ENCODE measurements around the gene PLA2G4C. TPM values are rescaled to one million over a fixed set of nuclear protein-coding genes. Genes with fewer than 3 reads are reported as not detected.

PLA2G4C gene, protein sequence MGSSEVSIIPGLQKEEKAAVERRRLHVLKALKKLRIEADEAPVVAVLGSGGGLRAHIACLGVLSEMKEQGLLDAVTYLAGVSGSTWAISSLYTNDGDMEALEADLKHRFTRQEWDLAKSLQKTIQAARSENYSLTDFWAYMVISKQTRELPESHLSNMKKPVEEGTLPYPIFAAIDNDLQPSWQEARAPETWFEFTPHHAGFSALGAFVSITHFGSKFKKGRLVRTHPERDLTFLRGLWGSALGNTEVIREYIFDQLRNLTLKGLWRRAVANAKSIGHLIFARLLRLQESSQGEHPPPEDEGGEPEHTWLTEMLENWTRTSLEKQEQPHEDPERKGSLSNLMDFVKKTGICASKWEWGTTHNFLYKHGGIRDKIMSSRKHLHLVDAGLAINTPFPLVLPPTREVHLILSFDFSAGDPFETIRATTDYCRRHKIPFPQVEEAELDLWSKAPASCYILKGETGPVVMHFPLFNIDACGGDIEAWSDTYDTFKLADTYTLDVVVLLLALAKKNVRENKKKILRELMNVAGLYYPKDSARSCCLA
- total RNA-seq, result 7.1 TPM
- long read RNA-seq, transcript PLA2G4C-222 (17 exons, 1,984 nt), result major isoform, 5 of 10 reads
- long read RNA-seq, partial matches to known transcripts, result 2 of 10 reads
- long read RNA-seq, other reads (novel, unspliced or antisense), result 1 of 10 reads

GRCh38 chr19:48110350-48110966 lies at the start of gene PLA2G4C:
Gene PLA2G4C (minus strand): TSS chr19:48110817. CDS start chr19:48106529, 4,288 bp downstream.
- DNase-seq (ENCODE audit: low spot score), result peak; percentile 97

DNA sequence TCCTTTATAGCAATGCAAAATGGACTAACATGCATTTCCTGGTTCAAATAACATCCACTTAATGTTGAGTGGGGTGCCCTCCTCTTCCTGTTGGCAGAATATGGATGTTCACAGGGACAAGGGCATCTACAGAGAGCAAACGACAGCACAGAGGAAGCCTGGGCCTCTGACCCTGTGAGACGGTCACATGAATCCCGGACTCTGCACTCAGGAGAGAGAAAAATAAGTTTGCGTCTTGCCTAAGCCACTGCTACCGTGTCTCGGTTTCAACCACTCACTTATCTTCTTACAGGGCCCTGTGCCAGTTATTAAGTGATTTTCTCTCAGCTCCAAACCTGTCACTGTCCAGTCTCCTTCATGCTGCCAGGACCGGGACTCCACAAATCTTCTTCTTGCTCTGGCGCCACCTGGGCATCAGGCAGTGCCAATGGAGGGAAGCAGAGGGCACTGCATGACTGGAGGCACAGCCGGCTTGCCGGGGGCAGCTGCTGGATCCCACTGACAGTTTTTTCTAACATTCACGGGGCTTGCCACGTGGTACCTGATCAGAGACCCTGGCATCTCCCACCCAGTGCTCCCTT lies 47.7 kb upstream of the PLA2G4C start:
- no peak for DNase-seq (ENCODE audit: low spot score)

DNA sequence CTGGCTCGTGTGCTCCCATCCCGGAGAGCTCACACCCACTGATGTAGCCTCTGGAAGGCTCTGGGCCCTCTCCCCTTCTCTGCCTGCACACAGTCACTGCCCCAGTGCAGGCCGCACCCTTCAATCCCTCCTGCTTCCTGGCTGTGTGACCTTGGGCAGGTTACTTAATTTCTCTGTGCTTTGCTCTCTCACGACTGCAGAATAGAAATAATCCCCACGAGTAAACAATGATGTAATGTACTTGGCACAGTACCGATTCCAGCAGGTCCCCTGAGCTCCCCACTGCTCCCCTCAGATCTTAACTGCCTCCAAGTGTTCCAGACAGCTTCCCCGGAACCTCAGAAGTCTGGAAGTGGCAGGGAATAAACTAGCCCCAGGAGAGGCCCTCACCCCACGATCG lies 43.4 kb upstream of the PLA2G4C start:
- DNase-seq (ENCODE audit: low spot score), result no peak

GRCh38 chr19:48152551-48152950 lies 41.9 kb upstream of the PLA2G4C start:
- DNase-seq (ENCODE audit: low spot score), result no peak

- DNase-seq (ENCODE audit: low spot score), result no peak
These were observed 38.8 kb upstream of the PLA2G4C start for GRCh38 chr19:48149430-48149829.

- no peak for DNase-seq (ENCODE audit: low spot score)
These were observed 38.0 kb upstream of the PLA2G4C start for GRCh38 chr19:48148576-48148975.

- no peak for DNase-seq (ENCODE audit: low spot score)
These were observed 37.1 kb upstream of the PLA2G4C start for GRCh38 chr19:48147597-48148175.

DNA sequence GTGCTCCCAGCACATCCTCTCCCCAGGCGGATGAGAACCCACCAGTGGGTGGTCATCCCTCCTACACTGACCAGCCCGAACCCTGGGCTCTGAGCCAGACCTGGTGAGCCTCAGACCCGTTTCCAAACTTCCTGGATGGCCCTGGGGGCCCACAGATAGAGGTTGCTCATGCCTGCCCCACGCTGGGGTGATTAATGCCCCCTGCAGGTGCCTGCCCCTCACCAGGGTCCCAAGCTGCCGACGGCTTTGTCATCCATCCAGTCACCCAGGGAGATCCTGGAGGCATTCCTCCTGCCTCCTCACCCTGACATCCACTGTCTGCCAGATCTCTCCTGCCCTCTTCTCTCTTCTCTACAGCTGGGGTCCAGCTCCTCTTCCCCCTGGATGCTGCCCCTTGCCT lies 28.4 kb upstream of the PLA2G4C start:
- DNase-seq (ENCODE audit: low spot score), result no peak

DNA sequence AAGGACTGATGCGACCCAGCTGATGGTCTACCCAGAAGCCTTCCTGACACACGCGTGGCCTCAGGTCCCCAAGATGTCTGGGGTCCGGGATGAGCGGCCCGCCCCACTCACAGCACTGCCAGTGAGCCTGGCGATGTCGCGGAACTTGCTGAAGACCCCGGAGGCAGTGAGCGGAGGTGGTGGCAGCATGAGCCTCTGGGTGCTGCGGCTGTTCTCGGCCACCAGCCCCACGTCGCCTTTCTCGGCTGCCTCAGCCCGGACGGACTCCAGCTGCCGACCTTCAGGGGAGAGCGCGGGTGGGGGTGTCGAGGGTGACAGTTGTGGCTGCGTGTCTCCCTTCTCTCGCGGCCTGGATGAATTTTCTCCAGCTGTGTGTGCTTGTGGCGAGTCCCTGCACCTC lies 26.8 kb upstream of the PLA2G4C start:
- DNase-seq (ENCODE audit: low spot score), result no peak

DNA sequence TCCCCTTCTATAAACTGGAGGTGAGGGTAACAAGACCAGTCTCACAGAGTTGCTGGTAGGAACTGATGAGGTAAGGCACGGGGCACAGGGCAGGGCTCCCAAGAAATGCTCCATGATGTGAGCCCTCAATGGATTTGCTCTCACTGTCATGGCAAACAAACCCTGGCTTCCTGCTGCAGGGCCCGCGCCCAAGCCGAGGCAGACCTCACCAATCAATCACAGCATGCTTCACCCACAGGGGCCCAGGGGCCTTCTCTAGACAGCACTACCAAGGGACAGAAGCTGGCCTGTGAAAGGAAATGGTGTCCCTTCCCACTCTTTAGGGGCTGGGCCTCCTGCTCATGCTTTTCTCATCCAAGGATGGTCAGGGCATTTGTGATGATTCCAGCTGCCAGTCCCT lies 25.9 kb upstream of the PLA2G4C start:
- DNase-seq (ENCODE audit: low spot score), result no peak

DNA sequence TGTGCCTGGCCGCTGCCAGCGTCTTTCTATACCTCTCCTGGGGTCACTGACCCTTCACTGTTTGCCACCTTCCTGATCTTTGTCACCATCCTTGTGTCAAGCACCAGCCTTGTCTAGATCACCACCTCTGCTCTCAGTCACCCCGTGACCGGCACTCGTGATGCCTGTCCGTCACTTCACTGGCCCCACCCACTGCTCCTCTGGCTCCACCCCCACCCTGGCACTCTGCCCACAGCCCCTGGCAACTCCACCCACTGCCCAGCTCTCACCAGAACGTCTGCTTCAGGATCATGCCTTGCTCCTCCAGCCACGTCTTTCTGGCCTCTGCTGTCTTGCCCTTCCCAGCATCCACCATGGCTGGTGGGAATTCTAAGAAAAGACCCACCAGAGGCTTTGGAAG lies 24.8 kb upstream of the PLA2G4C start:
- no peak for DNase-seq (ENCODE audit: low spot score)

DNA sequence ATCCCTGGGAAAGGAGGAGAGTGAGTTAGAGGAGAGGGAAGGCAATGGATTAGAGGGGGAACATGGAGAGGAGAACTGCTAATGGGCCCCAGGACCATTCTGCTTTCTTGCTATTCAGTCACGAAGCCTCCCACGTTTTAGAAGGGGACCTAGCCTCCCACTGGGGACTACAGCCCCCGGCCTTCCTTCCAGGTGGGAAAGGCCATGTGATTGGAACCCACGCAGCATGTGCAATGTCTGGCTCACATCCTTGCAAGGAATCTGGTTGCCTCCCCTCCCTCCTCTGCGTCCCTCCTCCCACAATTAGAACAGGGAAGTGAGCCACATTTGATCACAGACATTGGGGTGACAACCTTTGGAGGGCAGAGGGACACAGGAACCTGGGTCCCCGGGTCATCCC lies 22.5 kb upstream of the PLA2G4C start:
- no peak for DNase-seq (ENCODE audit: low spot score)

- no peak for DNase-seq (ENCODE audit: low spot score)
These were observed 16.9 kb upstream of the PLA2G4C start for GRCh38 chr19:48127561-48127960.

GRCh38 chr19:48123907-48124651 lies 13.5 kb upstream of the PLA2G4C start:
- no peak for DNase-seq (ENCODE audit: low spot score)

GRCh38 chr19:48122421-48122820 lies 11.8 kb upstream of the PLA2G4C start:
- DNase-seq (ENCODE audit: low spot score), result no peak

- DNase-seq (ENCODE audit: low spot score), result no peak
These were observed 11.3 kb upstream of the PLA2G4C start for GRCh38 chr19:48121909-48122371.

DNA sequence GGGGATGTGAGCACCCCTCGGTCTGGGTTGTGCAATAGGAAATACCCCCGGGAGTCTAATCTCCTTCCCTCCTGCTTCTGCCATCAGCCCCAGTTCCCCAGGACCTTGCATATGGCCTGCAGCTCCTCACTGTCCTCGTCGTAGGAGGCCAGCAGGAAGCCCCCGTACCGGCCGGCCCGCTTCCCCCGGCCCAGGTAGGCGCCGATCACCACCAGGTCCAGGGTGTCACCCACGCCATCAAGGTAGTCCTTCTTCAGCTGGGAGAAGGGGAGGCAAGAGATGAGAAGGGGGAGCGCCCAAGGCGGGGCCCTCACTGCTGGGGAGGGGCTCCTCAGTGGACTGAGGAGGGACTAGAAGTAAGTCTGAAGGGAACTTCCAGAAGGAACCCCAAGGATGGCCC lies 10.4 kb upstream of the PLA2G4C start:
- DNase-seq (ENCODE audit: low spot score), result no peak

DNA sequence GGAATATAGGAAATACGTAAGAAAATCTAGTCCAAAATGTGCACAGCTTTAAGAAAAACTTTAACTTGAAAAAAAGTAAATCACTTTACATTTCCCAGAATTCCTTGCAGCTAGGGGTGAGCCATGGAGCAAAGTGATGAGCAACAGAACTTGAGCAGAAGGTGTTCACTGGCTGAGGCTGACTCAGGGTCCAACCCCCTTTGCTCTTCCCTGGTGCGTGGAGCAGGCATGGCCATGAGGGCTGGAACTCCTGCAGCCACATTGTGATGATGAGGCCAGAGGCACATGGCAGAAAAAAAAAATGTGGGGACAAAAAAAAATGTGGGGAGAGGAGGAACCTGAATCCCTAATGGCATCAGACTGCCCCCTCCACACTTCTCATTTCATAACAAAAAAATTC lies 9.9 kb upstream of the PLA2G4C start:
- no peak for DNase-seq (ENCODE audit: low spot score)

- no peak for DNase-seq (ENCODE audit: low spot score)
These were observed 7.5 kb upstream of the PLA2G4C start for GRCh38 chr19:48118131-48118517.

GRCh38 chr19:48117515-48118130 lies 7.0 kb upstream of the PLA2G4C start:
- no peak for DNase-seq (ENCODE audit: low spot score)
